ENCODE data around the gene SFTPA1.
"Not testable (repeated sequence)": the region's sequence is repeated elsewhere in the genome, so short reads cannot be mapped to it uniquely, and the experiment has no call there.

SFTPA1 gene

GRCh38 chr10:79611193-79611976, 646 bp downstream of the SFTPA1 start:
- DNase-seq (ENCODE audit: low read depth): not testable (repeated sequence)

- no peak for DNase-seq (ENCODE audit: low read depth)
These were observed 4.8 kb downstream of the SFTPA1 start for GRCh38 chr10:79615577-79615976.

GRCh38 chr10:79616164-79616563, 5.4 kb downstream of the SFTPA1 start:
- DNase-seq (ENCODE audit: low read depth): no peak

GRCh38 chr10:79623663-79624062, 12.9 kb downstream of the SFTPA1 start:
- DNase-seq (ENCODE audit: low read depth): not testable (repeated sequence)

- DNase-seq (ENCODE audit: low read depth): no peak
These were observed 16.3 kb downstream of the SFTPA1 start for GRCh38 chr10:79627075-79627474.

- DNase-seq (ENCODE audit: low read depth): no peak
These were observed 17.3 kb downstream of the SFTPA1 start for GRCh38 chr10:79628083-79628482.

- DNase-seq (ENCODE audit: low read depth): no peak
These were observed 18.5 kb downstream of the SFTPA1 start for GRCh38 chr10:79628988-79629954.

- no peak for DNase-seq (ENCODE audit: low read depth)
These were observed 19.2 kb downstream of the SFTPA1 start for GRCh38 chr10:79629955-79630327.

GRCh38 chr10:79636654-79637199, 26.0 kb downstream of the SFTPA1 start:
- DNase-seq (ENCODE audit: low read depth): not testable (repeated sequence)

GRCh38 chr10:79638318-79638717, 27.6 kb downstream of the SFTPA1 start:
- DNase-seq (ENCODE audit: low read depth): no peak

GRCh38 chr10:79652695-79653094, 42.0 kb downstream of the SFTPA1 start:
- not testable (repeated sequence) for DNase-seq (ENCODE audit: low read depth)

- DNase-seq (ENCODE audit: low read depth): not testable (repeated sequence)
These were observed 52.5 kb downstream of the SFTPA1 start for GRCh38 chr10:79663287-79663686.

GRCh38 chr10:79664686-79665085, 53.9 kb downstream of the SFTPA1 start:
- not testable (repeated sequence) for DNase-seq (ENCODE audit: low read depth)
